Glomerular visceral epithelial cell (primary cell): Measurements from ENCODE around the gene ZNF608.
A peak's percentile ranks its signal among the peaks of the same experiment; 100 is the strongest.

Experiments
- DNase-seq: peaks from one replicate; pipeline ENCODE4 v3.0.0-alpha.2; 2016; ENCODE audit errors: extremely low spot score

The ZNF608 gene

DNA sequence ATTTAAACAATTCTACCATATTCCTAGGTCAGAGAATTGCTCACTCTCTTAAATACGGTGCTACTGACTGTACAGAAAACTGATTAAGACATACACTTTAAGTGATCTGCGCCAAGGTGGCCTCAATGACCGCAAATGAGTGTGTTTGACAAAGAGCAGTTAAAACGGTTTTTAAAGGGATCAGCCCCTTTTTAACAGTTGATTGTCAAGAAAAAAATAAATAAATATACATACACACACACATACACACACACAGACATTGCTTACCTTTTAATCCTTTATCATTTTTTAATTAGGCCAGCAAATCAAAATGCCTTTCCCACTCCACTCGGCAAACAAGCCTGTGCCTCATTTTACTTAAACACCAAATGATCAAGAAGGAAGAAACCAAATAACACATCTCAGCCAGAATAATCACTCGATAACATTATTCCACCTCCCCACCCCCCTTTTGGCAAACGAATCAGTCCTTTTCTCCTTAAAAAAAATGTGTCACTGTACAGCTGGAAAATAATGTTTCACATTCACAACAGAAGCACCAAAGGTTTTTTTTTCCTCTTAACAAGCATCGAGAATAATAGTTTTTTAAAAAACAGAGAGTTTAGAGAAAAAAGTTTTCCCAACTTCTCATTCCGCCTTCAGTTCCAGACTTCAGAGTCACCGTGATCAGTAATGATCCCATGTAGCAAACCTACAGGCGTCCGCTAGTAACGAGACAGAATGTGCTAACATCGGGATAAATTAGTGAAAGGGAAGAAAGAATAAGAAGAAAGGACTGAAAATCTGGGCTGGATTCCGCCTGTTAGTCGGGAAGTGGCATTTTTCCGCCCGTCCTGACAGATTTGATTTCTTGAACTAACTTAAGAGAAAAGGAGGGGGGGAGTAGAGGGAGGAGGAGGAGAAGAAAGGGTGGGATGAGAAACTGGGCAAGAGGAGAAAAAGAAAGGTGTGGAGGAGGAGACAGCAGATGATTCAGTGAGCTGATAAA is at the start of gene ZNF608:
Gene ZNF608 (minus strand): TSS at position 712 of the 988 bp plus-strand sequence. CDS start 1,650 bp downstream, outside the sequence.
- peak; percentile 90 for DNase-seq

- DNase-seq = no peak
These were observed 49.4 kb upstream of the ZNF608 start for GRCh38 chr5:124795829-124796228.

GRCh38 chr5:124790895-124791732 is 44.7 kb upstream of the ZNF608 start:
- peak; percentile 31 for DNase-seq

DNA sequence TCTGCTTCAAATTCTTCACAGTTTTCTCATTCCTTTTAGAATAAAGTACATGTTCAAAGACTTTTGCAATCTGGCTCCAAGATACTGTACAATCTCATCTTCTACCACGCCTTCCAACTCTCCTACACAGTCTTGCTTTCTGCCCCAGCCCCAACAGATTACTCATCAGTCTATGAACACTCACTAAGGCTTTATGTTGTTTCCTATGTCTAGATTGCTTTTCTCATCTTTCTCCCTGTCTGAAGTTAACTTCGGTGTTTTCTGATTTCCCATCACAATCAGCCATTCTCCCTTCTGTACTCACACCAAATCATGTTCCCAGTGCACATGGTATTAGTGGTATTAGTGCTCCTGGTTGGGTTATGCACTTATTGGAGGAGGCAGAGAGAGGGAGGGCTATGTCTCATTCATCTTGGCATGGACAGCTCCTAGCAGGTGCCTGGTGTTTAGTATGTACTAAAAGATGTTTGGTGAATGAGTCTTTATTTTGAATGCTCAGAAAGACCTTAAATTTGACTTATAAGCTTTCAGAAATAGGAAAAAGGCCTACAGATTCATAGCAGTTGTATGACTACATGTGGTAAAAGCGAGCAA is 44.0 kb upstream of the ZNF608 start:
- DNase-seq = peak; percentile 23

- no peak for DNase-seq
These were observed 42.7 kb upstream of the ZNF608 start for GRCh38 chr5:124789104-124789605.

GRCh38 chr5:124783794-124784193 is 37.4 kb upstream of the ZNF608 start:
- DNase-seq = no peak

GRCh38 chr5:124783285-124783684 is 36.8 kb upstream of the ZNF608 start:
- DNase-seq = no peak

DNA sequence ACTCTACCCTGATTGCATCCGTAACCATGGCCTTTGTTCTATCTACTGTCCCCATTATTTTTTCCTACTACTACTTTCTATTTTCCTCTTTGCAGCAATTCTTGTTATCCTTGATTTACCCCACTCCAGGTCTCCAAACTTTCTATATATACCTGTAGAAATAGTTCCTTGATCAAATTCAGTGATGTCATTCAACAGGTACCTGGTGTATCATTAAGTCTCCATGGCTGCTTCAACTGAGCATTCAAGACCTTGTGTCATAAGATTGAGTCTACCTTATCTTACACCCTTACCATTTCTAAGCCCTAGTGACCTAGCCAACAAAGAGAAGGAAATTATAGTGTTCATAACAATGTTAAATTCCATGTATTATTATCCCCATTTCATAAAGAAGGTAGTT is 35.8 kb upstream of the ZNF608 start:
- DNase-seq = no peak

DNA sequence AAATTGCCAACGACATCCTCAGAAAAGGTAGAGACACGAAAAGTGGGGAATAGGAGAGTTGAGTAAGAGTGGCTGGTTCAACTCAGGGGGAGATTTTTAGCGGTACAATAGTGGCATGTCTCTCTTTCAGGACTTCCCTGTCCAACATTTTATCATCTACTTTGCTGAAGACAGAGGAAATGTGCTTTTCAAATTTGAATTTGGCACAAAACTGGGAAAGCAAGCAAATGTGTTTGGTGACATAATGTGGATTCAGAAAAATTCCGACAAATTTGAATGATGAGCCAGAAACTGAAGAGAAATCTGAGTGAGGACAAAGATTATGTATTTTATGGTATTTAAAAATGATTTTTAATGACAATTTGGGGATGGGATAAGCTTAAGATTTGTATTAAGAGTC is 33.6 kb upstream of the ZNF608 start:
- no peak for DNase-seq

DNA sequence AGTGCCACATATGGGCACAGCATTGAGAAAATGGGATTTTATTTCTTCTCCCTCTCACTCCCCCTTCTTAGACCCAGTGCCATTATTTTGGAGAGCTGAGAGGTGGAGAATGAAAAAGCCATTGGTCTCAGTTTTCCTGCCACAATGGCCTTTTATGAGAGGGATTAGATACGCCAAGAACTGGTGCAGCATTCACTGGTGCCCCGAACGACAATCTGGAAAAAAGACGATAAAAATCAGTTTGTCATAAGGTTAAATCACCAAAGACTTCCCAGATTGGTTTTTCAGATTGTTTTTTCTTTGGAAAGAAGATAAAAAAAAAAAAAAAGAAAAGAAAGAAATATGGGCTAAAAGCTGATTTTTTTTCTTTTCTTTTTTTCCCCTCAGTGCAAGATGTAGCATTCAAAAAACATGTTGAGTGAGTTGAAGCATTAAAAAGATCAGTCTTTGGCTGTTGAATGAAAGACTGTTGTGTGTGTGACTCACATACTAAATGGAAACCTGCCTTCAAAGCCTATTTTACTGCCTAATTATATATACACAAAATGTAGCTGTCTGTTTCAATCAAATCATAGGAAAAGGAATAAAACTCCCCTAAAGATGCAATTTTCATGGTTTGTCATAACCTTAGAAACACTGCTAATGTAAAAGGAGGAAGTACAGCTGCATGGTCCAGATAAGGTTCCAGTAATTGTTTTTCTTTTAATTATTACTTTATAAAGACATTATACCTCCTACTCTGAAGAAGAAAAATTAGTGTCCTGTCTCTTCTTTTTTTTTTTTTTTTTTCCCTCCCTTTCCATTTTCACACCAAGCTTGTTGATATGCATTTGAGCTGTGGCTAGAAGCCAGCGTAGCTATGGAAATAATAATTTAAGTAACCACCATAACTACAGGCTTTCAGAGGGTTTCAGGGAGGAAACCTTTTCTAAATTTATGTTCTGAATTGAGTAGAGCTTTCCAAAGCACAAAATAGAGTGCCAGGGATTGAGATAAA is 27.2 kb upstream of the ZNF608 start:
- no peak for DNase-seq

GRCh38 chr5:124772457-124773200 is 26.2 kb upstream of the ZNF608 start:
- no peak for DNase-seq

DNA sequence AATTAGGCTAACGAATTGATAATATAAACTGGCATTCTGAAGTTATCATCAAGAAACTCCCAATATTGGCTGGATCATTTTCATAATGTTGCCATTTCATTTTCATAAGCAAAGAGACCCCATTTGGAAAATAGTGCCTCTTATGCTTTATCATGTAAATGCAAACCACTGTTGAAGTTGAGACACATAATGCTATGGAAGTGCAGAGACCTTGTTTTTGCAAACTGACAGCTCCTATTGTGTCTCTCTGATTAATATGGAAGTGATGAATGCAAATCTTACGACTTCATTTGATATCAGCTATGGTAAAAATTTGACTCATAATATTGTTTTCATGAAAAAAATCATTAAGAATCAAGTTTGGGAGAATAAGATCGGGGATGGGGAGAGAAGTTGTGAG is 25.3 kb upstream of the ZNF608 start:
- no peak for DNase-seq

GRCh38 chr5:124764992-124765611 is 18.7 kb upstream of the ZNF608 start:
- DNase-seq = no peak

DNA sequence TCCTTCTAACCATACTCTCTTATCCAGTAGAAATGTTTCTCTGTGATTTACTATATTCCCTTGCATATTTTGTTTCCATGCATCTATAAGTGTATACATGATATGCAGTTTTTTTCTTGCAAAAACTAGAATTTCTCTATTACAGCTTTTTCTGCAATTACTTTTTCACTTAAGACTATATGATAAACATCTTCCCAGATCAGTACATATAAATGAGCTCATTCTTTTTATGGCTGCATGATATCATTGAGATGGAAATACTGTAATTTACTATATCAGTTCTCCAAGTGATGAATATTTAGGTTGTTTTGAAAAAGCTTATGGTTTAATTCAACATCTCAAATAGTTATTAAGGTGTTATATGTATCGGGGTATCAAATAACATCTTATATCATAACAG is 18.1 kb upstream of the ZNF608 start:
- no peak for DNase-seq

GRCh38 chr5:124761010-124761409 is 14.6 kb upstream of the ZNF608 start:
- DNase-seq = no peak

- no peak for DNase-seq
These were observed 14.2 kb upstream of the ZNF608 start for GRCh38 chr5:124760608-124761007.

- DNase-seq = no peak
These were observed 9.1 kb upstream of the ZNF608 start for GRCh38 chr5:124755565-124755964.

DNA sequence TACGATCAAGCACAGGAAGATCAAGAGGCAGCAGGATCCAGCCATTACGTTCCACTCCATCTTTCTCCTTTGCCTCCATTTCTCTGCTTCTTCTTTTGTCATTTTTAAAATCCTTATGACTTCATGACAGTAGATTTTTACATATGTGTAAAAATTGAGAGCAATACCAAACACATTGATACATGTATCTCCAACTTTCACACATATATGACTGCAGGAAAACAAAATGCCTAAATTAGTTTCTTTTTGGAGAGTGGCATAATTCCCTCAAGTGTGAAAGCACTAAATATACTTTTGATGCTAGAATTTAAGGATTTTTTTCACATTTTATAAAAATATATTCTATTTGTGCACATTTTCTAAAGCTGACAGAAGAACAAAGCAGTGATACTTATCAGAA is 8.6 kb upstream of the ZNF608 start:
- no peak for DNase-seq

DNA sequence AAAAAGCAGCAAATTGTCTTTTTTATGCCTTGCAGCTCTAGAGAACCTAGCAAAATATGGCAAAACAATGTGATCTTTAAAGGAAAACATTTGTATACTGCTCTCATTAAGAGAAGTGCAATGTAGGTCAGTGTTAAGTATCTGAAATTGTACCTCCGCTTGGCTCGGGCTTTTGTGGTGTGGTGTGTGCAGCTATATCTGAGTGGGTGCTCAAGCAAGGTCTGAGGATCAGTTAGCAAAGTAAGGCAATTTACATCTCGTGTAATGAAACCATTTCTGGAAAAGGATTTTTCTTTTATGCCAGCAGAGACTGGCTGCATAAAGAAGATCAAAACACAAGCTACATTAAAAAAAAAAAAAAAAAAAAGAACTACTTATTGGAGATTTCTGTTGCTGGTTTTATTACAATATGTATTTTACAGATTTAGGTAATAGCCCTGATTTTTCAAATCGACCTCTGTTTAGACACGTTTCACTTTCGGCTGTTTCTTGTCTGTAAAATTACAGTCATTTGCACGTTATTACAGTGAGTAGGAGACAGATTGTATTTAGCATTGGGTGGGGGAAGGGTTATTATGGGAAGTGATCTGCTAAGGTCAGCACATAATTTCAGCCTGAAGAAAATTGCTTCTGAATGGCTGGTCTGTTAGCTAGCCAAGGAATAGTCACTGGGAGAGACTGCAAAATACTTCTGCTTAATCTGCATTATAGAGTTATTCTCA is 7.9 kb upstream of the ZNF608 start:
- DNase-seq = no peak
